Measurements from ENCODE around the gene C5orf63.
"Not testable (repeated sequence)": the region's sequence is repeated elsewhere in the genome, so short reads cannot be mapped to it uniquely, and the experiment has no call there.

The C5orf63 gene

GRCh38 chr5:127007522-127007921 is 65.8 kb downstream of the C5orf63 start:
- Histone ChIP-seq H3K4me1 (ENCODE audit: insufficient read depth, low read length) (peaks cover 3% of the 10 kb centered on the region), H3K27me3 (ENCODE audit: insufficient read depth, low read length) (no peaks in the 10 kb centered on the region), H3K9me3 (ENCODE audit: low read length) (no peaks in the 10 kb centered on the region), H2AFZ (ENCODE audit: low read depth, low read length) (no peak overlapping the region), H3K36me3 (ENCODE audit: insufficient read depth, low read length) (no peaks in the 10 kb centered on the region), H3K4me3 (ENCODE audit: low read length) (no peak overlapping the region)

DNA sequence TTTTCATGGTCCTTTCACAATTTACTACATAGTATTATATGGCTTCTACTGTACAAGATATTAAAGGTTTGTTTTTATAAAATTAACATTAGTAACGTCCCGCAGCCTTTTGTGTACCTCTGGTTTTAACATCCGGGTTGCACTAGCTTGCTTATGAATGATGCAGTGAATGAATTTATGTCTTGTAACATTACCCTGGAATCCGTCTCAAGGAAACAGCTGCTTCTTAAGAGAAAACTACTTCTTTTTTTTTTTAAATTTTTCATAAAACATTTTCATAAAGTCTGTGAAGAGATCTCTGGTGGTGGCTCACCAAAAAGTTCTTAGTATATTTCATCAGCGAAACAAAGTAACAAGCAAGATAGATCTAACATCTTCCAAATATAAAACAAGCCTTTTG is 66.6 kb downstream of the C5orf63 start:
- Histone ChIP-seq H3K36me3 (ENCODE audit: insufficient read depth, low read length) (no peaks in the 10 kb centered on the region), H2AFZ (ENCODE audit: low read depth, low read length) (no peak overlapping the region), H3K9me3 (ENCODE audit: low read length) (no peaks in the 10 kb centered on the region), H3K4me3 (ENCODE audit: low read length) (no peak overlapping the region), H3K27me3 (ENCODE audit: insufficient read depth, low read length) (no peaks in the 10 kb centered on the region), H3K4me1 (ENCODE audit: insufficient read depth, low read length) (peaks cover 11% of the 10 kb centered on the region)

GRCh38 chr5:127005282-127005681 is 68.0 kb downstream of the C5orf63 start:
- H3K4me1 ChIP-seq (ENCODE audit: insufficient read depth, low read length): peaks cover 11% of the 10 kb centered on the region
- not testable (repeated sequence) for H3K9me3 ChIP-seq (ENCODE audit: low read length); H2AFZ ChIP-seq (ENCODE audit: low read depth, low read length); H3K4me3 ChIP-seq (ENCODE audit: low read length); H3K27me3 ChIP-seq (ENCODE audit: insufficient read depth, low read length); H3K36me3 ChIP-seq (ENCODE audit: insufficient read depth, low read length)

DNA sequence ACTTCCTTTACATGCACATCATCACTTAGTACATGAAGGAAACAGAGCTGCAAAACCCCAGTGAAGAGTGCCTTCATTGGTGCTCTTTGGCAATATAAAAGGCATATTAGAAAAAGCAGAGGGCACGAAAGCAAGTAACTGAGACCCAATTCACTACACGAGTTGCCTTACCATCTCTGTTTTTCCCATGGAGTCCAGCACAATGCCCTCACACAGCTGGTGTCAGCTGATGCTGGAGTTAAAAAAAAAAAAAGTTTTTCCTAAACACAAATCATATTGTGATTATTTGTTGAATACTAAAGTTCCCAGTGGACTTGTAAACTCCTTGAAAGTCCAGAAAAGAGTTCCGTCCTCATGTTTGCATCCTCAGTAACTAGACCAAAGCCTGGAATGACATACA is 68.6 kb downstream of the C5orf63 start:
- Histone ChIP-seq H3K4me3 (ENCODE audit: low read length) (no peak overlapping the region), H3K36me3 (ENCODE audit: insufficient read depth, low read length) (no peaks in the 10 kb centered on the region), H3K27me3 (ENCODE audit: insufficient read depth, low read length) (no peaks in the 10 kb centered on the region), H2AFZ (ENCODE audit: low read depth, low read length) (no peak overlapping the region), H3K4me1 (ENCODE audit: insufficient read depth, low read length) (peaks cover 11% of the 10 kb centered on the region), H3K9me3 (ENCODE audit: low read length) (no peaks in the 10 kb centered on the region)

DNA sequence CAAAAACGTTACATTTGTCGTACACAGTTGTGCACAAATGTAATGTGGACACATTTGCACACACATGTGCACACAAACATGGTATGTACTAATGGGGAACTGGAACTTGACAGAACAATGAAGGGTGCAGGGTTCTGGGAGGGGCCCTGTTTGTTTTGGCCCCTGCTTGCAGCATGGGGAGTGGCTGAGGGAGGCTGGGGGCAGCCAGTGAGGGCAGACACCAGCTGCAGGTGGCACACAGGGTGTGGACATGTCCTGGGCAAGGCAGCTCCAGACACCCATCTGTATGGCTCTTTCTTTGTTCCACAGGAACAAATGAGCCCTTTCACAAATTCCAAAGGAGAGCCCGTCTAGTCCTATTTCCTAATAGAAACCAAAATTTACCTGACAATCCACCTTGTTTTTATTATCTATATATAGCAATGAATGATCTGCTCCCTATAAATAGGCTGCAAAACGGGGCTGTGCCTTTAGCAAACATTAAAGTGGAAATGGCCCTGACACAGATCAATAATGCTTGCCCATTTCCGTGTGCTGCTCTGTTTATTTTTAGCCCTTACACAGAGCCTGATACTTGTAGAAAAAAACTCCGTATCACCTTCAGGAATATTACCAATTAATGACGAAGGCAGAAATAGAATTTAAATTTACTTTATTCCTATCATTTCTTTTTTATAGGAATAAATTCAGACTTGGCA is 69.4 kb downstream of the C5orf63 start:
- Histone ChIP-seq H2AFZ (ENCODE audit: low read depth, low read length) (no peak overlapping the region), H3K4me3 (ENCODE audit: low read length) (no peak overlapping the region), H3K36me3 (ENCODE audit: insufficient read depth, low read length) (no peaks in the 10 kb centered on the region), H3K9me3 (ENCODE audit: low read length) (no peaks in the 10 kb centered on the region), H3K4me1 (ENCODE audit: insufficient read depth, low read length) (peaks cover 11% of the 10 kb centered on the region), H3K27me3 (ENCODE audit: insufficient read depth, low read length) (no peaks in the 10 kb centered on the region)

- Histone ChIP-seq H3K4me1 (ENCODE audit: insufficient read depth, low read length) (peaks cover 11% of the 10 kb centered on the region), H3K36me3 (ENCODE audit: insufficient read depth, low read length) (no peaks in the 10 kb centered on the region), H3K9me3 (ENCODE audit: low read length) (no peaks in the 10 kb centered on the region), H3K4me3 (ENCODE audit: low read length) (no peak overlapping the region), H2AFZ (ENCODE audit: low read depth, low read length) (no peak overlapping the region), H3K27me3 (ENCODE audit: insufficient read depth, low read length) (no peaks in the 10 kb centered on the region)
These were observed 70.9 kb downstream of the C5orf63 start for GRCh38 chr5:127002390-127002789.

DNA sequence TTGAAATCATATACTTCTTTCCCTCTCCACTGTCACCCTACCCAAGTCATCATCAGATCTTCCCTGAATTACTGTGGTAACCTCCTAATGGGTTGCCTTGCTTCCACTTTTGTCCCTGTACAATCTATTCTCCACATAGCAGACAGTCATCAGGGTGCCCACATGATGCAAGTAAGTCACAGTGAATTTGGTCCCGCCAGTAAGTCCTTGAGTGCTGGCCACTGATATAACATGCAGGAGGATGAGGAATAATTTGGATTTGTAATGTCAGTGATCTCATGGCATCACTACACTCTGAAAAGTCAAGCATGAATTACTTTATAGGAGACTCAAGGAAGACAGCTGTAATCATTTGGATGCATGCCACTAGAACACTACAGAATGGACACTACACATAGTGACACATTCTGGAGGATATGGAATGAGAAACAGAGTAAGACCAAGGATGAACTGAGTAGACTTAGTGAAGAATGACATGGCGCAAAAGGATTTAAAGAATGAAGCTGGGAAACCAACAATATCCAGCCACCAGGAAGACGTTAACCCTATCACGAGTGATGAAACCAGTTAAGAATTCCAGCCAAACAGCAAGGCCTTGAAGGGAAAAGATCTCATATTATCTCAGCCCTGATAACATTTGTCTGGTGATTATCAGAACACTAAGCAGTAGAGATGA is 71.5 kb downstream of the C5orf63 start:
- no peaks in the 10 kb centered on the region for H3K9me3 ChIP-seq (ENCODE audit: low read length)
- H2AFZ ChIP-seq (ENCODE audit: low read depth, low read length): no peak overlapping the region
- H3K27me3 ChIP-seq (ENCODE audit: insufficient read depth, low read length): no peaks in the 10 kb centered on the region
- H3K4me3 ChIP-seq (ENCODE audit: low read length): no peak overlapping the region
- no peaks in the 10 kb centered on the region for H3K36me3 ChIP-seq (ENCODE audit: insufficient read depth, low read length)
- peaks cover 11% of the 10 kb centered on the region for H3K4me1 ChIP-seq (ENCODE audit: insufficient read depth, low read length)

Data from neuron (in vitro differentiated cells).